Fibroblast of gingiva (primary cell): Measurements from ENCODE around the gene LRMDA.

Experiments used
- DNase-seq: peaks from one replicate; pipeline ENCODE4 v3.0.0-alpha.2; 2011; ENCODE audit warnings: low read depth

Gene LRMDA

DNA sequence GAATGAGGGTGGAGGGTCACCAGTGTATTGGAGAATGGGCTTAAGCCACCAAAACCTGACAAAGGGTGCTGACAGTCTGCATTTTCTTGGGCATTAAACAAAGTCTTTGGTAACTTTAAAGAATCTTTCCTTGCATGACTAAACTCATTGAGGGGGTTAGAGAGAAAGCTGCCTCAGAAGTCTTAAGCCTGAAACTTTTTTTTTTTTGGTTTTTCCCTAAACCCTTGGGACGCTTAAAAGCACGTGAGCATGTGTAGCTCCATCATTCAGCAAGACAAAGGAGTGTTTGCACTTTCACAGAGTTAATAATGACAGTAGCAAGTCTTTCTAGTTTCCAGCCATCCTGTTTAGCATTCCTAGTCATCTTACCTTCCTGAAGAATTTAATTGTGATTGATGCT is 110.7 kb downstream of the LRMDA start:
- no peak for DNase-seq

DNA sequence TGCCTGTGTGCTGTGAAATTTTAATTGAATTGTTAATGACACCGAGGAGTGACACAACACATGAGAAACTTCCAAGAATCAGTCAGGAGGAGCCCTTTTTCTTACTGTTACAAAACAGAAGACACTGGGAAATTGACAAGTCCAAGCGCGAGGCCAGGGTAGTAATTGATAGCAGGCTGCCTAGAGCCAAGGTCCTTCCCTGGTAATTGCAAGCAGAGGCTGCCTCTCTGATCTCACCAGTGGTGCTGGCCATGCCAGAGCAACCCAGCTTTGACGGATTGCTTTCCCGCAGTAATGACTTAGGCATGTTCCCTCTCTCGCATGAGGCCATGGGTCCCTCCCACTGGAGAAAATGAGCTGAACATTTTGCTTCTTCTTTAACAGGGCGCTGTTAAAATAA is 111.5 kb downstream of the LRMDA start:
- DNase-seq: peak; percentile 95

GRCh38 chr10:75544386-75544785 is 113.0 kb downstream of the LRMDA start:
- peak; percentile 46 for DNase-seq

- no peak for DNase-seq
Observed at GRCh38 chr10:75544993-75545706, 113.7 kb downstream of the LRMDA start.

- DNase-seq: no peak
Observed at GRCh38 chr10:75546004-75546403, 114.6 kb downstream of the LRMDA start.

GRCh38 chr10:75547391-75548298 is 116.2 kb downstream of the LRMDA start:
- peak; percentile 86 for DNase-seq

- DNase-seq: no peak
Observed at GRCh38 chr10:75548356-75548755, 116.9 kb downstream of the LRMDA start.

GRCh38 chr10:75550191-75550590 is 118.8 kb downstream of the LRMDA start:
- no peak for DNase-seq

DNA sequence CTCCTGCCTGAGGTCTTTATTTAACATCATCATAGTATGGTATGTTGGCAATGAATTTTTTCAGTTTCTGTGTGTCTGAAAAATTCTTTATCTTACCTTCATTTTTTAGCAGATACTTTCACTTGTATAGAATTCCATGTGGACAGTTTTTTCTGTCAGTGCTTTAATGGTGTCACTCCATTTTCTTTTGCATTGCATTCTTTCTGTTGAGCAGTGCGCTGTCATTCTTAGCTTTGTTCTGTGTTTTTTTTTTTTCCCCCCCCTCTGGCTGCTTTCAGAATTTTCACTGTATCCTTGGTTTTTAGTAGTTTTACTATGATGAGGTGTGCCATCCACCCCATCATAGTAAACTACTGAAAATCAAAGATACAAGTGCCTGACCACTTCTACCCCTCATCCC is 120.7 kb downstream of the LRMDA start:
- DNase-seq: no peak

- DNase-seq: no peak
Observed at GRCh38 chr10:75553550-75553949, 122.1 kb downstream of the LRMDA start.

DNA sequence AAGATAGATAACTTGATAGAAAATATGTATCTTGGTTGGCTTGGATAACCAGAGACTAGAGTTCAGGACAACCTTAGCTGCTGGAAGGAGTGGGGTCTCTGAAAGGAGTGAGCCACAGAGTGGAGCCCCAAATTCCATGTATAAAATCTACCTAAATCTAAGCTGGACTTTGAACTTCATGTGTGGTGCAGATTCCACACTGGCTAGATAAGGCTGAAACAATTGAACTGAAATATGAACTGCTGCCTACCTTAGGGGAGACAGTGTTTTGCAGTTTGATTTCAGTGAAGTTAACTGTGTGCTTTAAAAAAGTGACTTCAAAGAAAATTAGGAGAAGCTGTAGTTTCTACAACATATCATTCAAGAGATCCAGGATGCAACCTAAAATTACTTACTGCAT is 123.9 kb downstream of the LRMDA start:
- DNase-seq: no peak

DNA sequence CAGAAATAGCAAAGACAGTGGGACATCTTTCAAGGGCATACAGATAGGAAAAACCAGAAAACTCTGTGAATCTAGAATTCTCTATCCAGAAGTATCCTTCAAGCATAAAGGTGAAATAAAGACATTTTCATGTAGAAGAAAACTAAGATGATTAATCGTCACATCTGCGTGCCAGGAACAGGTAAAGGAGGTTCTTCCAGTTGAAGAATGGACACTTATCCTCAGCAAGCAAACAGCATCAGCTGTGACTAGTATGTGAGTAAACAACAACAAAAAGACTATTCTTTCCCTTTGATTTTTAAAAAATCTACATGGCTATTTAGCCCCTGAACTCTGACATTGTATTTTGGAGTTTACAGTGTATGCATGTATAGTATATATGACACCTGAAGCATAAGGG is 124.9 kb downstream of the LRMDA start:
- DNase-seq: no peak

- no peak for DNase-seq
Observed at GRCh38 chr10:75565286-75566251, 134.1 kb downstream of the LRMDA start.

- DNase-seq: no peak
Observed at GRCh38 chr10:75568450-75569130, 137.2 kb downstream of the LRMDA start.

- DNase-seq: no peak
Observed at GRCh38 chr10:75569506-75569905, 138.1 kb downstream of the LRMDA start.

DNA sequence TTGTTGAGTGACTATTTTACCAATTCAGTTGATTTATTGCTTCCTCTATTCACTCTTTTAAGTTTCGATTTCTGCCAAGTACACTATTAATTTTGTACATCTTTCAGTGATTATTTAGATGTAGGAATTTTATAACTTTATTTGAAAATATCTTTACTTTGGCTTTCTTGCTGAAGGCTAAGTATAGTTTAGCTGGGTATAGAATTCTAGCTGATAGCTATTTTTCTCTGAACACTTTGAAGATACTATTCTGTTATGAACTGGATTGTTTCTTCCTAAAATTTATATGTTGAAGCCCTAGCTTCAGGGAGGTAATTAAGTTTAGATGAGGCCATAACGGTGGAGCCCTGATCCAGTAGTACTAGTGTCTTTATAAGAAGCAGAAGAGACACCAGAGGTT is 141.1 kb downstream of the LRMDA start:
- no peak for DNase-seq

- no peak for DNase-seq
Observed at GRCh38 chr10:75575940-75576339, 144.5 kb downstream of the LRMDA start.

- DNase-seq: no peak
Observed at GRCh38 chr10:75582102-75582501, 150.7 kb downstream of the LRMDA start.

DNA sequence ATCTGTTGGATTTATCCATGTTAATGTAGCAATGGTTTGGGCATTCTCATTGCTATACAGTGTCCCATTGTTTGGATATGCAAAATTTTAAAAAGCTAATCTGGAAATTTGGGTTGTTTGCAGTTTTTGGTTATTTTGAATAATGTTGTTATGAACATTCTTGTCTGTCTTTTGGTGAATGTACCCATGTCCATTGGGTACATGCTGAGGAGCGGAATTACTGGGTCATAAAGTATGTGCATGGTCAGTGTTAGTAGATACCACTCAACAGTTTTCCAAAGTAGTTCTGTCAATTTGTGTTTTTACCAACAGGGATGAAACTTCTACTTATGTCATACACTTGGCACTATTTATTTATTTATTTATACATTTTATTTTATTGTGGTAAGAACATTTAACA is 153.9 kb downstream of the LRMDA start:
- DNase-seq: no peak

DNA sequence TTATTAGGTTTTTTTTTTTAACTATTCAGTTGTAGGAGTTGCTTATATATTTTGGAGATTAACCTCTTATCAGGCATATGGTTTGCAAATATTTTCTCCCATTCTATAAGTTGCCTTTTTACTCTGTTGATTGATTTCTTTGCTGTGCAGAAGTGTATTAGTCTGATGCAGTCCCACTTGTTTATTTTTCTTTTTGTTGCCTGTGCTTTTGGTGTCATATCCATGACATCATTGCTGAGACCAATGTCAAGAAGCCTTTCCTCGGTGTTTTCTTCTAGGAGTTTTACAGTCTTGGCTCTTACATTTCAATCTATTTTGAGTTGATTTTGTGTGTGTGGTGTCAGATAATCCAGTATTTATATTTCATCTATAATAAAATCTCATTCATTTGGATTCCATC is 155.4 kb downstream of the LRMDA start:
- no peak for DNase-seq

- DNase-seq: no peak
Observed at GRCh38 chr10:75588031-75588430, 156.6 kb downstream of the LRMDA start.
